ENCODE data around the gene PERP.

PERP gene

DNA sequence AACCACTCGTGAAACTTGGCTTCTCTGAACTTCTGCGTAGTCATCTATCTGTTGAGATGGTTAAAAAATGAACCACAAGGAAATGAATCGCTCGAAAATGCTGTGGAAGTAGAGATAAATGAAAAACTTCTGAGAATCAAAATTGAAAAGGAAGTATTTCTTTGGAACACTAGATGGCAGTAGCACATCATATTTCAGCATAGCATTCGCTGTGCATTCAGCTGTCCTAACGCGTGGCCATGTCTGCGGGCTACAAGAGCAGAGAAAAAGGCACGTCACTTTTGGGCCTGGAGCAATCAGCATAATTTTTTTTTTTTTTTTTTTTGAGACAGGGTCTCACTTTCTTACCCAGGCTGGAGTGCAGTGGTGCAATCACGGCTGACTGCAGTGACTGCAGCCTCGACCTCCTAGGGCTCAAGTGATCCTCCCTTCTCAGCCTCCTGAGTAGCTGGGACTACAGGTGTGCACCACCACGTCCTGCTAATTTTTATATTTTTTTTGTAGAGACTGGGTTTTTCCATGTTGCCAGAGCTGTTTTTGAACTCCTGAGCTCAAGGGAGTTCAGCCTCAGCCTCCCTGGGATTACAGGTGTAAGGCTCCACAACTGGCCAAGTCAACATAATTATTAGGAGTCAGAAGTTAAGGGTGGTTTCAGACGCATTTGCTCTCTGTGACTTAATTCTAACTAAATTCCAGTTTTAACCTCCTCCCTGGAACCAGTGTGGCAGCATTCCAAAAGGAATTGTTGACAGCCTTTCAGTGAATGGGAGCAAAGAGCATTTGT is 8.8 kb upstream of the PERP start:
- Histone ChIP-seq H3K9me3 (ENCODE audit: control insufficient read depth, low read depth, low read length) (no peaks in the 10 kb centered on the region), H3K27me3 (ENCODE audit: control insufficient read depth, insufficient read depth, low read length) (no peaks in the 10 kb centered on the region), H3K36me3 (ENCODE audit: control insufficient read depth, low read depth, low read length) (no peaks in the 10 kb centered on the region), H3K9ac (ENCODE audit: low read length) (no peak overlapping the region), H3K4me1 (ENCODE audit: control insufficient read depth, low read depth, low read length) (peaks cover 5% of the 10 kb centered on the region), H3K27ac (ENCODE audit: low read length) (no peak overlapping the region), H3K4me3 (ENCODE audit: low read length) (no peak overlapping the region)

GRCh38 chr6:138115201-138115600 is 8.0 kb upstream of the PERP start:
- Histone ChIP-seq H3K9ac (ENCODE audit: low read length) (no peak overlapping the region), H3K36me3 (ENCODE audit: control insufficient read depth, low read depth, low read length) (no peaks in the 10 kb centered on the region)

DNA sequence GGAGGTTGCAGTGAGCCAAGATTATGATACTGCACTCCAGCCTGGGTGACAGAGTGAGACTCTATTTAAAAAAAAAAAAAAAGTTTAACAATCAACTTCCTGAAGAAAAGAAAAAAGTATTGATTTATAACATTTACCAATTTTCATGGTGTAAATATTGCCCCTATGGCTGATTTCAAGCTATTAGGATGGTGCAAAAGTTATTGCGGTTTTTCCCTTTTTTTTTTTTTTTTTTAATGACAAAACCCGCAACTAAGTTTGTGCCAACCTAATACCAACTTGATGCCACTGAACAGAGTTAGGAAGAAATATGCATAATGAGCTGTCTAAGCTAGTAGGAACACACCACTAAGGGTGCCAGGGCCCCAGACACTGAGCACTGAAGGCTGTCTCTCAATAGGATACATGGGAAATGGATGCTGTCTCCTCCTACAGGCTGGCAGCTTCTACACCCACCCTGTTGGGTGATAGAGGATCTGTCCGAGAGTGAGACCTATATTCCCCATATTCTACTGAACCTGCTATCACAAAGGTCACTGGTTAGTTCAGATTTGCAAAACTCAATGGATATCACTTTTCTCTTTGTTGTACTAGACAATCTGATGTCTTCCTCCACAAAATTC is 6.5 kb upstream of the PERP start:
- H3K36me3 ChIP-seq (ENCODE audit: control insufficient read depth, low read depth, low read length) = no peaks in the 10 kb centered on the region
- no peaks in the 10 kb centered on the region for H3K9me3 ChIP-seq (ENCODE audit: control insufficient read depth, low read depth, low read length)
- H3K4me3 ChIP-seq (ENCODE audit: low read length) = no peak overlapping the region
- H3K9ac ChIP-seq (ENCODE audit: low read length) = no peak overlapping the region
- peaks cover 8% of the 10 kb centered on the region for H3K4me1 ChIP-seq (ENCODE audit: control insufficient read depth, low read depth, low read length)
- no peak overlapping the region for H3K27ac ChIP-seq (ENCODE audit: low read length)
- H3K27me3 ChIP-seq (ENCODE audit: control insufficient read depth, insufficient read depth, low read length) = peaks cover under 1% of the 10 kb centered on the region

More at GRCh38 chr6:138115201-138115600, 8.0 kb upstream of the PERP start:
- H3K27ac ChIP-seq (ENCODE audit: low read length) = no peak overlapping the region
- H3K4me3 ChIP-seq (ENCODE audit: low read length) = no peak overlapping the region
- peaks cover 5% of the 10 kb centered on the region for H3K4me1 ChIP-seq (ENCODE audit: control insufficient read depth, low read depth, low read length)
- no peaks in the 10 kb centered on the region for H3K27me3 ChIP-seq (ENCODE audit: control insufficient read depth, insufficient read depth, low read length)
- H3K9me3 ChIP-seq (ENCODE audit: control insufficient read depth, low read depth, low read length) = no peaks in the 10 kb centered on the region

DNA sequence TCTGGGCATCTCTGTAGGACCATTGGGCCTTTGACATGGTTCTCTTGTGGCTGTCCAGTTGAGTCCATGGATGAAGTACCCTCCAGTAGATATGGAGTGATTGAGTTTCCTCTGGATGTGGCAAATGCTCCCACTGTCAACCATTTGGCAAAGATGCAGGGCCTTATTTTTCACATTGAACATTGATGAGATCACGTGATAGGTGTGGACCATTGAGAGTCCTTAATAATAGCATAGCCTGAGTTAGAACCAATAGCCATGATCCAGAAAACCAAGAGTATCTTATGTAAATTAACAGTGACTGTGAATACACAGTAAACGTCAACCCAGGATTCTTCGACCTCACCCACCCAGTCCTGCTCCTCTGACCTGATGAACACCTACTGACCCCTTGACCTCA is 3.0 kb upstream of the PERP start:
- H3K27ac ChIP-seq (ENCODE audit: low read length) = no peak overlapping the region
- H3K9me3 ChIP-seq (ENCODE audit: control insufficient read depth, low read depth, low read length) = no peaks in the 10 kb centered on the region

DNA sequence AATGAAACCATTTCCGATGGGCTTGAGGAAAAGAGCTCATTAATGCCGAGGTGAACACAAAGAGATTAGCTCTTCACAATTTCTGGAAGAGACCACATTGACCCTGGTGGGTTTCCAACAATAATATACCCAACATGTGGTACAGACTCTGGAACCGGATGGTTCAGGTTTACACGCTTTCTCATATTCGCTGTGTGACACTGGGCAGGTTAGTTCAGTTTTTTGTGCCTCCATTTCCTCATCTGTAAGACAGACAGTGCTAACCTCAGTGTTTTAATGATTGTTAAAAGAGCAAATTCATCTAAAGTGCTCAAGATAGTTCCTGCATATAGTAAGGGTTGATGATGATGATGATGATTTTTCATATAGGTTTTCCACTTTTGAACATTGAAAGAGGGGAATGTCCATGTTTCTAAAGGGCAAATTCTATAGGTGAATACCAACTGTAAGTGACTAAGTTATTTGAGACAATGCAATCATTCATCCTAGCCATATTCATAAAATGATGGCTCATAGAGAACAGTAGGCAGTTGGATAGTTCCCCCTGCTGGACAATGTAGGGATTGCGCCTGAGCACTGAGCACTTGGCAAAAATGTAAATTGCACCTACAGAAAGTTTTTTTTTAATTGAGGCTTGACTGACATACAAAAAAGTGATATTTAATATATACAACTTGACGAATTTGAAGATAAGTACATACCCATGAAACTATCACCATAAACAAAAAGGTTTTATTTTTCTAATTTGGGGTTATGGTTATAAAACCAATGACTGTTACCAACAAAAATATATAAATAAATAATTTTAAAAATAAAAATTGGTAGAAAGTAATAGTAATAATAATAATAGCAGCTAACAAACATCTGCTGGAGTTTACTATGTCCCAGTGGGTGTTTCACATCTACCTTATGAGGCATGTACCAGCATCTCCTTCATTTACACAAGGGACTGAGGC is 2.1 kb upstream of the PERP start:
- H3K9ac ChIP-seq (ENCODE audit: low read length) = no peak overlapping the region
- H3K27ac ChIP-seq (ENCODE audit: low read length) = no peak overlapping the region
- no peaks in the 10 kb centered on the region for H3K9me3 ChIP-seq (ENCODE audit: control insufficient read depth, low read depth, low read length)
- no peaks in the 10 kb centered on the region for H3K36me3 ChIP-seq (ENCODE audit: control insufficient read depth, low read depth, low read length)
- no peak overlapping the region for H3K4me3 ChIP-seq (ENCODE audit: low read length)
- peaks cover 14% of the 10 kb centered on the region for H3K27me3 ChIP-seq (ENCODE audit: control insufficient read depth, insufficient read depth, low read length)
- H3K4me1 ChIP-seq (ENCODE audit: control insufficient read depth, low read depth, low read length) = peaks cover 20% of the 10 kb centered on the region

More for the DNA sequence above, 3.0 kb upstream of the PERP start:
- H3K27me3 ChIP-seq (ENCODE audit: control insufficient read depth, insufficient read depth, low read length) = peaks cover 14% of the 10 kb centered on the region
- H3K36me3 ChIP-seq (ENCODE audit: control insufficient read depth, low read depth, low read length) = no peaks in the 10 kb centered on the region
- no peak overlapping the region for H3K9ac ChIP-seq (ENCODE audit: low read length)
- H3K4me1 ChIP-seq (ENCODE audit: control insufficient read depth, low read depth, low read length) = peaks cover 11% of the 10 kb centered on the region
- H3K4me3 ChIP-seq (ENCODE audit: low read length) = no peak overlapping the region

DNA sequence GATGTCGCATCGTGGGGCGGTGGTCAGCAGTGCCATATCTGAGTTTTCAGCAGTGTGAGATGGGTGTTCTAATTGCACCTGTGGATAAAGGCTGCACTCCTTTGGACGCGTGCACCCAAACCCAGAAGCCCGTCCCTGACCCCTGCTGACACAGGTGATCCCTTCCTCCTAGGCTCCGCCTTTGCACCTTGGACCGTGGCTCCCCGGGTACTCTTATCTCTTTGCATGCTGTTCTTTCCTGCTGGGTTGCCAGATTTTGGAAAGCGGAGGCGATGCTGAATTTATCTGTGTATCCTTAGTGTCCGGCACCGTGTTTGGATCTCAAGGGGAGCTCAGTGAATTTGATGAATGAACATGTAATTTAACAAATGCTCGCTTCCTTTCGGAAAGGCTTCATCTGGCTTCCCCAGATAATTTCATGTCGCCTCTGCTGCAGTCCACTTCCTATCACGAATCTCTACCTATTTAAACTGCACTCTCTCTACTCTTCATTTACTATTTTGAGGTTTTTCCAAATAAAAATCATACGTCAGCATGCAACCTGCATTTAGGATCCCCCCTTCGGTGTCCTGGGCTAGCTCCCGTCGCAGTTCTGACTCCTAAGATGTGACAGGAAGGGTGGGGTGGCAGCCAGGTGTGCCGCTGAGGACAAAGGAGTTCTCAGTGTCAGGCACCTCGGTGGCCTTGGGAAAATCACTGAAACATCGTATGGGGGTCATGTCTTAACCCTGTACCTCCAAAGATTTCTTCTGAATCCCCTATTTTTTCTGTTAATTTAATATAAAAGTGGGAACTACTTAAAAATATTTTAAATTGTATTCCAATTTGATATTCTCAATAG is 753 bp upstream of the PERP start:
- H3K4me3 ChIP-seq (ENCODE audit: low read length) = peak overlapping the region; percentile 69
- H3K9ac ChIP-seq (ENCODE audit: low read length) = peak overlapping the region; percentile 76
- H3K27ac ChIP-seq (ENCODE audit: low read length) = no peak overlapping the region

GRCh38 chr6:138106665-138107077 is 548 bp downstream of the PERP start:
- peaks cover 24% of the 10 kb centered on the region for H3K4me1 ChIP-seq (ENCODE audit: control insufficient read depth, low read depth, low read length)
- no peaks in the 10 kb centered on the region for H3K9me3 ChIP-seq (ENCODE audit: control insufficient read depth, low read depth, low read length)
- H3K9ac ChIP-seq (ENCODE audit: low read length) = peak overlapping the region; percentile 76
- peak overlapping the region; percentile 69 for H3K4me3 ChIP-seq (ENCODE audit: low read length)
- peaks cover 14% of the 10 kb centered on the region for H3K27me3 ChIP-seq (ENCODE audit: control insufficient read depth, insufficient read depth, low read length)
- peak overlapping the region; percentile 86 for H3K27ac ChIP-seq (ENCODE audit: low read length)
- H3K36me3 ChIP-seq (ENCODE audit: control insufficient read depth, low read depth, low read length) = peaks cover 2% of the 10 kb centered on the region

More for the DNA sequence above, 753 bp upstream of the PERP start:
- peaks cover 14% of the 10 kb centered on the region for H3K27me3 ChIP-seq (ENCODE audit: control insufficient read depth, insufficient read depth, low read length)
- H3K9me3 ChIP-seq (ENCODE audit: control insufficient read depth, low read depth, low read length) = no peaks in the 10 kb centered on the region
- H3K36me3 ChIP-seq (ENCODE audit: control insufficient read depth, low read depth, low read length) = no peaks in the 10 kb centered on the region
- H3K4me1 ChIP-seq (ENCODE audit: control insufficient read depth, low read depth, low read length) = peaks cover 24% of the 10 kb centered on the region

DNA sequence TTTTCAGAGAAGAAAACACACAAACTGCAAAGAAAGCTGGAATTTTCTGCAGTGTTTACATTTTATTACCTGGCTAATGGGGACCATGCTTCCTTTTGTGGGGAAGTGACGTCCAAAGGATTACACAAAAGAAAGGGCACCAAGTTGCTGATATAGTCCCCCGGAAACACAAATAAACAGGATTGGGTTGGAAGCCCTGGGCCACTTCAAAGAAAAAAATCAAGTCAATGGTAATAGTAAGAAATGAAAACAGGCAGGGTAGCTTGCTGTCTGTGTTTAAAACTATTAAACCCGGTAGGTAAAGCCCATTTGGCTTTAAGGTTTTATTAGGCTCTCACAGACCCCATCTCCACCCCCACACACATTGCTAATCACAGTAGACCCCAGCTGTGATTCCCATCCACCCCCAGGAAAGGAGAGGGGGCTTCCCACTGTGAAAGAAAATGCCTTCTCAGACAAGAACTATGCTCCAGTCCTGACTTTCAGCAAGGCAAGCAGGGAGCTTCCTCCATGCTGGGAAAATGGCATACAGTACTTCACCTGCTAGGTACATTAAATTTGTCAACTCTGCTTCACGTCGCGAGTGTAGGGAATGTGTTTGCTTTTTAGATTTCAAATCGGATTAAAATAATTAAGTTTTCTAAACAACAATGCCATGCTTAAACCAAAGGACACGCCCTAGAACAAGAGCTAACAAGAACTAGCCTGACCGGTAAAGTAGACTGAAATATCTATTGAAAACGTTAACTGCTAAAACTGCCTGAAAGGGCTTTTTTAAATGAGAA is 1.1 kb downstream of the PERP start:
- H3K27ac ChIP-seq (ENCODE audit: low read length) = peak overlapping the region; percentile 86
- peak overlapping the region; percentile 76 for H3K9ac ChIP-seq (ENCODE audit: low read length)
- peaks cover 14% of the 10 kb centered on the region for H3K27me3 ChIP-seq (ENCODE audit: control insufficient read depth, insufficient read depth, low read length)
- peaks cover 24% of the 10 kb centered on the region for H3K4me1 ChIP-seq (ENCODE audit: control insufficient read depth, low read depth, low read length)
- H3K36me3 ChIP-seq (ENCODE audit: control insufficient read depth, low read depth, low read length) = peaks cover 2% of the 10 kb centered on the region
- H3K9me3 ChIP-seq (ENCODE audit: control insufficient read depth, low read depth, low read length) = no peaks in the 10 kb centered on the region
- peak overlapping the region; percentile 69 for H3K4me3 ChIP-seq (ENCODE audit: low read length)

- Histone ChIP-seq H3K36me3 (ENCODE audit: control insufficient read depth, low read depth, low read length) (peaks cover 2% of the 10 kb centered on the region), H3K27me3 (ENCODE audit: control insufficient read depth, insufficient read depth, low read length) (peaks cover 14% of the 10 kb centered on the region), H3K4me3 (ENCODE audit: low read length) (peak overlapping the region; percentile 69), H3K4me1 (ENCODE audit: control insufficient read depth, low read depth, low read length) (peaks cover 24% of the 10 kb centered on the region), H3K27ac (ENCODE audit: low read length) (peak overlapping the region; percentile 86), H3K9me3 (ENCODE audit: control insufficient read depth, low read depth, low read length) (no peaks in the 10 kb centered on the region), H3K9ac (ENCODE audit: low read length) (peak overlapping the region; percentile 76)
These were observed 1.8 kb downstream of the PERP start for GRCh38 chr6:138105446-138105845.

DNA sequence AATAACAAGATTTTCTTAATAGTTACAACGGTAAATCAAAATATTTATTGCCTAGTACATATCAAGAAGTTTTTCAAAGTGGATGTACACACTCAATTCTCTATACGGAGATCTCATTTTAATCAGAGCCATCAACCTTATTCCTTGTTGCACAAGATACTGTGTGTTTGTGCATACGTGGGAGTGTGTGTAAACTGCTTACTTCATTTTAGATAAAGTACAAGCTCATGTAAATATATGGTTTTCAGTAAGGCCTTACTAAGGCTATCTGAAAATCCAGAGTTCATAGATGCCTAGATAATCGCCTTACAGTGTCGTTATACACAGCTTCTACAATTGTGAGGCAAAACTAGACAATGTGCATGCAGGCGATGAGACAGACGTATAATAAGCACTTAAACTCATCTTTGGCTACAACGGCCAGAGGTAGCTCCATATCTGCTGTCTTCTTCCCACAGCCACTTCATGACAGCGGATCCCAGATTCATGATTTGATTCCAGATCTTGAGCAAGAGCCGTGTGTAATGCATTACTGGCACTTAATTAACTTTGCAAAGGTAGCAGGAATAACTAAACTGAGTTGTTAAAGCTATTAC is 2.5 kb downstream of the PERP start:
- peaks cover 2% of the 10 kb centered on the region for H3K36me3 ChIP-seq (ENCODE audit: control insufficient read depth, low read depth, low read length)
- H3K4me3 ChIP-seq (ENCODE audit: low read length) = peak overlapping the region; percentile 69
- H3K9me3 ChIP-seq (ENCODE audit: control insufficient read depth, low read depth, low read length) = no peaks in the 10 kb centered on the region
- H3K27me3 ChIP-seq (ENCODE audit: control insufficient read depth, insufficient read depth, low read length) = peaks cover 14% of the 10 kb centered on the region
- peak overlapping the region; percentile 76 for H3K9ac ChIP-seq (ENCODE audit: low read length)
- no peak overlapping the region for H3K27ac ChIP-seq (ENCODE audit: low read length)
- peaks cover 24% of the 10 kb centered on the region for H3K4me1 ChIP-seq (ENCODE audit: control insufficient read depth, low read depth, low read length)
